ENCODE measurements around the gene RFESD.
"Not testable (repeated sequence)": the region's sequence is repeated elsewhere in the genome, so short reads cannot be mapped to it uniquely, and the experiment has no call there.

RFESD gene

GRCh38 chr5:95630394-95630917 lies 16.1 kb upstream of the RFESD start:
- DNase-seq, result no peak

GRCh38 chr5:95631255-95631958 lies 15.2 kb upstream of the RFESD start:
- no peak for DNase-seq

- no peak for DNase-seq
Measured at GRCh38 chr5:95631991-95632675, 14.4 kb upstream of the RFESD start.

GRCh38 chr5:95632942-95633341 lies 13.6 kb upstream of the RFESD start:
- DNase-seq, result not testable (repeated sequence)

GRCh38 chr5:95633671-95634070 lies 12.9 kb upstream of the RFESD start:
- DNase-seq, result no peak

GRCh38 chr5:95634081-95634480 lies 12.5 kb upstream of the RFESD start:
- DNase-seq, result no peak

- DNase-seq, result no peak
Measured at GRCh38 chr5:95638632-95639031, 7.9 kb upstream of the RFESD start.

- DNase-seq, result no peak
Measured at GRCh38 chr5:95641741-95642220, 4.8 kb upstream of the RFESD start.

- DNase-seq, result no peak
Measured at GRCh38 chr5:95643152-95643551, 3.4 kb upstream of the RFESD start.

- DNase-seq, result no peak
Measured at GRCh38 chr5:95644351-95645042, 2.1 kb upstream of the RFESD start.

- not testable (repeated sequence) for DNase-seq
Measured at GRCh38 chr5:95646226-95646568, 380 bp upstream of the RFESD start.

GRCh38 chr5:95647886-95648860 lies 1.6 kb downstream of the RFESD start:
- no peak for DNase-seq

- DNase-seq, result no peak
Measured at GRCh38 chr5:95649274-95649673, 2.7 kb downstream of the RFESD start.

GRCh38 chr5:95649842-95650620 lies 3.5 kb downstream of the RFESD start:
- DNase-seq, result no peak

- no peak for DNase-seq
Measured at GRCh38 chr5:95652849-95653248, 6.3 kb downstream of the RFESD start.

GRCh38 chr5:95654196-95654595 lies 7.6 kb downstream of the RFESD start:
- no peak for DNase-seq

GRCh38 chr5:95655575-95655974 lies 9.0 kb downstream of the RFESD start:
- DNase-seq, result no peak

GRCh38 chr5:95660060-95660459 lies 13.5 kb downstream of the RFESD start:
- DNase-seq, result no peak

GRCh38 chr5:95662946-95663345 lies 16.4 kb downstream of the RFESD start:
- no peak for DNase-seq

- DNase-seq, result no peak
Measured at GRCh38 chr5:95664204-95664786, 17.7 kb downstream of the RFESD start.

GRCh38 chr5:95667061-95667618 lies 20.6 kb downstream of the RFESD start:
- DNase-seq, result no peak
